ENCODE data around the gene RNF34. TPM values are rescaled to one million over a fixed set of nuclear protein-coding genes. Genes with fewer than 3 reads are reported as not detected.
A peak's percentile ranks its signal among the peaks of the same experiment; 100 is the strongest.

Gene RNF34
- total RNA-seq, 2 donors from 2014 or later, result 20.3 to 51.5 TPM

DNA sequence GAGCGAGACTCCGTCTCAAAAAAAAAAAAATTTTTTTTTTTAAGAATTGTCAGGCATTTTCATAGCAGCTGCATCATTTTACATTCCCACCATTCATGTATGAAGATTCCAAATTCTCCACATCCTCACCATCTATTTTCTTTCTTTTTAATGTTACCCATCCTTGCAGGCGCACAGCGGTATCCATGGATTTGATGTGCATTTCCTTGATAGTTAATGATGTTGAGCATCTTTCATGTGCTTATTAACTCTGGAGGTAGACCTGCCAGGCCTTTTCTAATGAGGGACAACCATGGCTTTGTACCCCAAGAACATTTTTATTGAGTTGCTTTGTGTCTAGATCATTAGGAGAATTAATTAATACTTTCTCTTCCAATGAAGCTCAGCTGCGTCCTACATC lies 1.6 kb upstream of the RNF34 start:
- intact Hi-C loops (cut with DNase I), result no loop called here
- DNase-seq (ENCODE audit: low spot score), result no peak
- Histone ChIP-seq H3K36me3 (no peaks in the 10 kb centered on the region), H3K27ac (no peak overlapping the region), H3K4me3 (no peak overlapping the region), H3K27me3 (replicated peaks; ENCODE audit: insufficient read depth) (no peaks in the 10 kb centered on the region), H3K4me1 (replicated peaks) (no peaks in the 10 kb centered on the region), H3K9me3 (no peaks in the 10 kb centered on the region)
- 97% methylated on average over 5 of the region's 5 CpGs for WGBS
- TF ChIP-seq POLR2AphosphoS5 (IDR thresholded peaks at IDR 0.05), result no peak
- TF ChIP-seq POLR2A (IDR thresholded peaks at IDR 0.05), result no peak
- TF ChIP-seq, protein P1, sequence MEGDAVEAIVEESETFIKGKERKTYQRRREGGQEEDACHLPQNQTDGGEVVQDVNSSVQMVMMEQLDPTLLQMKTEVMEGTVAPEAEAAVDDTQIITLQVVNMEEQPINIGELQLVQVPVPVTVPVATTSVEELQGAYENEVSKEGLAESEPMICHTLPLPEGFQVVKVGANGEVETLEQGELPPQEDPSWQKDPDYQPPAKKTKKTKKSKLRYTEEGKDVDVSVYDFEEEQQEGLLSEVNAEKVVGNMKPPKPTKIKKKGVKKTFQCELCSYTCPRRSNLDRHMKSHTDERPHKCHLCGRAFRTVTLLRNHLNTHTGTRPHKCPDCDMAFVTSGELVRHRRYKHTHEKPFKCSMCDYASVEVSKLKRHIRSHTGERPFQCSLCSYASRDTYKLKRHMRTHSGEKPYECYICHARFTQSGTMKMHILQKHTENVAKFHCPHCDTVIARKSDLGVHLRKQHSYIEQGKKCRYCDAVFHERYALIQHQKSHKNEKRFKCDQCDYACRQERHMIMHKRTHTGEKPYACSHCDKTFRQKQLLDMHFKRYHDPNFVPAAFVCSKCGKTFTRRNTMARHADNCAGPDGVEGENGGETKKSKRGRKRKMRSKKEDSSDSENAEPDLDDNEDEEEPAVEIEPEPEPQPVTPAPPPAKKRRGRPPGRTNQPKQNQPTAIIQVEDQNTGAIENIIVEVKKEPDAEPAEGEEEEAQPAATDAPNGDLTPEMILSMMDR (IDR thresholded peaks at IDR 0.05), result no peak

GRCh38 chr12:121400332-121401139 lies 618 bp downstream of the RNF34 start:
- WGBS, result 3% methylated on average over 42 of the region's 48 CpGs
- Histone ChIP-seq H3K4me3 (peak overlapping the region; percentile 58 to 95), H3K27me3 (replicated peaks; ENCODE audit: insufficient read depth) (no peaks in the 10 kb centered on the region), H3K9me3 (no peaks in the 10 kb centered on the region), H3K27ac (peak overlapping the region; percentile 74 to 87), H3K36me3 (no peaks in the 10 kb centered on the region), H3K4me1 (replicated peaks) (no peaks in the 10 kb centered on the region)
- intact Hi-C loops (cut with DNase I), result no loop called here
- DNase-seq (ENCODE audit: low spot score), result peak; percentile 16
- TF ChIP-seq, protein P1 (IDR thresholded peaks at IDR 0.05), result no peak

DNA sequence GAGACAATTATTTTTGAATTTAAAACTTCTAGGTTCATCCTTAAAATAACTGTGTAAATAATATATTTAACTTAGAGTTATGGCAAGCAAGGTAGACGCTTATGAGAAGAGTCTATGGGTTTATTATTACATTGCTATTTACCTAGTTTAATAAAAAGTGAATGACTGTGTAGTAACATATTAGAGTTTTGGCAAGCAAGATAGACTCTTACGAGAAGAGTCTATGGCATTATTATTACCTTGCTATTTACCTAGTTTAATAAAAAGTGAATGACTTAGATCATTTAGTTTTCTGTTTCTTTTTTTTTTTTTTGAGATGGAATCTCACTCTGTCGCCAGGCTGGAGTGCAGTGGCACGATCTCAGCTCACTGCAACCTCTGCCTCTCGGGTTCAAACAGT lies 3.8 kb downstream of the RNF34 start:
- no peak overlapping the region for H3K4me3 ChIP-seq
- intact Hi-C loops (cut with DNase I), result no loop called here
- no peaks in the 10 kb centered on the region for H3K27me3 ChIP-seq (replicated peaks; ENCODE audit: insufficient read depth)
- TF ChIP-seq POLR2A (IDR thresholded peaks at IDR 0.05) (no peak), POLR2AphosphoS5 (IDR thresholded peaks at IDR 0.05) (peak; percentile 47)
- TF ChIP-seq, protein P1 (IDR thresholded peaks at IDR 0.05), result no peak
- no peaks in the 10 kb centered on the region for H3K9me3 ChIP-seq
- DNase-seq (ENCODE audit: low spot score), result no peak
- WGBS, result 66% methylated on average over 5 of the region's 5 CpGs
- H3K4me1 ChIP-seq (replicated peaks), result no peaks in the 10 kb centered on the region
- no peak overlapping the region for H3K27ac ChIP-seq
- no peaks in the 10 kb centered on the region for H3K36me3 ChIP-seq

DNA sequence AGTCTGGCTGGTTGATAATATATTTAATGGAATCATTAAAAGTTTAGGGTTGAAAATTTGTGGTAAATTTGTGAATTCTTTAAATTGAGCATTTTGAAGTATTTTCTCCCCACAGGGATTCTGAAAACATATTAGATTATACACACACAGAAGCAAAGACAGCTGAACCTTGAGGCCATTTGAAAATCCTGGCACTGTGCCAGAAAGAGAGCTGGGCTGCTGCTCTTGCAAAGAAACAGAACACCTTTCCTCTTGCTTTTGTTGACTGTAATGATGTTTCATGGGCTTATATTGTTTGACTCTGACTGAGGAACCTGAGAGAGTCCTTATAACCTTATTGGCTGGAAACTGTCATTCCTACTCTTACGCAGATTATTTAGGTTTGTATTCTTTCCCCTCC lies 4.8 kb downstream of the RNF34 start:
- Histone ChIP-seq H3K4me3 (no peak overlapping the region), H3K36me3 (no peaks in the 10 kb centered on the region), H3K27ac (no peak overlapping the region), H3K9me3 (no peaks in the 10 kb centered on the region), H3K27me3 (replicated peaks; ENCODE audit: insufficient read depth) (no peaks in the 10 kb centered on the region), H3K4me1 (replicated peaks) (no peaks in the 10 kb centered on the region)
- intact Hi-C loops (cut with DNase I), result no loop called here
- DNase-seq (ENCODE audit: low spot score), result no peak
- no peak for TF ChIP-seq POLR2A (IDR thresholded peaks at IDR 0.05)
- TF ChIP-seq, protein P1 (IDR thresholded peaks at IDR 0.05), result no peak
- TF ChIP-seq POLR2AphosphoS5 (IDR thresholded peaks at IDR 0.05), result no peak
- 76% methylated on average over 1 of the region's 1 CpG for WGBS

- TF ChIP-seq POLR2AphosphoS5 (IDR thresholded peaks at IDR 0.05) (no peak), POLR2A (IDR thresholded peaks at IDR 0.05) (no peak)
- TF ChIP-seq, protein P1 (IDR thresholded peaks at IDR 0.05), result no peak
- no peaks in the 10 kb centered on the region for H3K27me3 ChIP-seq (replicated peaks; ENCODE audit: insufficient read depth)
Measured at GRCh38 chr12:121405211-121405610, 5.3 kb downstream of the RNF34 start.

More at GRCh38 chr12:121405211-121405610, 5.3 kb downstream of the RNF34 start:
- Histone ChIP-seq H3K4me3 (no peak overlapping the region), H3K27ac (no peak overlapping the region), H3K9me3 (no peaks in the 10 kb centered on the region), H3K36me3 (no peaks in the 10 kb centered on the region), H3K4me1 (replicated peaks) (no peaks in the 10 kb centered on the region)
- intact Hi-C loops (cut with DNase I), result no loop called here
- WGBS, result 80% methylated on average over 2 of the region's 2 CpGs
- DNase-seq (ENCODE audit: low spot score), result no peak
